B cell (primary cell): ENCODE data around the gene NVL. TPM values are rescaled to one million over a fixed set of nuclear protein-coding genes. Genes with fewer than 3 reads are reported as not detected.

Experiments used
- ATAC-seq: fragments of 200-7000 bp; cut with Tn5 transposase; one replicate; pipeline ENCODE4 v1.10.0; 2021; ENCODE audit warnings: low read depth, mild to moderate bottlenecking, moderate number of reproducible peaks, moderate library complexity
- CTCF ChIA-PET: fragments of 350-600 bp; sonication (Branson Sonifier 250); formaldehyde crosslinking; loops from one replicate; lab custom pipeline; 2021; ENCODE audit warnings: antibody characterized with exemption, inconsistent platforms; lab: Charles Lee
- POLR2A ChIA-PET: fragments of 350-600 bp; sonication (Branson Sonifier 250); formaldehyde crosslinking; loops from one replicate; lab custom pipeline; 2021; ENCODE audit warnings: antibody characterized with exemption; lab: Charles Lee
- DNase-seq: peaks from one replicate; pipeline ENCODE4 v3.0.0; 2013
- H2AFZ ChIP-seq: 2 replicates; pipeline ENCODE4 v1.6.1; 2012; ENCODE audit warnings: mild to moderate bottlenecking, low read depth, low read length; ENCODE audit not compliant: insufficient read depth, poor library complexity, severe bottlenecking
- H3K27ac ChIP-seq, 2 donors: 1 replicate in 1 of 2; 2 replicates in 1 of 2; pipeline ENCODE4 v1.5.1; 2012 to 2013; ENCODE audit warnings: low read length in 2 of 2, mild to moderate bottlenecking in 2 of 2, moderate library complexity in 1 of 2
- H3K27me3 ChIP-seq, 4 experiments: fragments of 200-600 bp in 1 of 4; sonication (generic) in 1 of 4; replicated peaks in 1 of 4; 1 replicate in 2 of 4; 2 replicates in 2 of 4; pipeline versions ENCODE4 v1.6.1 to v1.7.0; 2013 to 2016; ENCODE audit warnings: low read length in 3 of 4, mild to moderate bottlenecking in 2 of 4, mixed read lengths in 1 of 4, moderate library complexity in 1 of 4; ENCODE audit not compliant: insufficient read depth in 4 of 4, control insufficient read depth in 3 of 4; ENCODE audit errors: control extremely low read depth in 1 of 4
- H3K36me3 ChIP-seq, 2 experiments: replicated peaks in 1 of 2; 1 replicate in 1 of 2; 2 replicates in 1 of 2; pipeline versions ENCODE4 v1.6.1 to v1.7.1; 2013; ENCODE audit warnings: low read length in 1 of 2; ENCODE audit not compliant: insufficient read depth in 2 of 2, control insufficient read depth in 1 of 2; ENCODE audit errors: control extremely low read depth in 1 of 2, extremely low read depth in 1 of 2
- H3K4me1 ChIP-seq, 2 donors: fragments of 200-600 bp in 1 of 2; sonication (generic) in 1 of 2; 1 replicate in 1 of 2; 2 replicates in 1 of 2; pipeline versions ENCODE4 v1.5.1 to v1.6.1; 2013 to 2017; ENCODE audit warnings: low read length in 2 of 2; ENCODE audit not compliant: control insufficient read depth in 2 of 2, insufficient read depth in 2 of 2
- H3K4me2 ChIP-seq: replicated peaks from 2 replicates; pipeline ENCODE3; 2012; ENCODE audit warnings: mild to moderate bottlenecking, low read depth, low read length; ENCODE audit not compliant: poor library complexity, severe bottlenecking
- H3K4me3 ChIP-seq, 5 experiments: fragments of 200-600 bp in 1 of 5; sonication (generic) in 1 of 5; 1 replicate in 3 of 5; 2 replicates in 2 of 5; pipeline versions ENCODE4 v1.5.1 to v1.7.0; 2011 to 2016; ENCODE audit warnings: low read length in 4 of 5, mild to moderate bottlenecking in 4 of 5, low read depth in 2 of 5, control low read depth in 1 of 5, moderate library complexity in 1 of 5; ENCODE audit not compliant: insufficient read depth in 1 of 5; ENCODE audit errors: control extremely low read depth in 1 of 5, extremely low read depth in 1 of 5
- H3K79me2 ChIP-seq: fragments of 200-600 bp; sonication (generic); one replicate; pipeline ENCODE4 v1.6.0; 2016; ENCODE audit warnings: low read length; ENCODE audit not compliant: control insufficient read depth, insufficient read depth
- H3K9ac ChIP-seq: fragments of 200-600 bp; sonication (generic); 2 replicates; pipeline ENCODE4 v1.6.1; 2017; ENCODE audit warnings: mild to moderate bottlenecking, low read length, moderate library complexity
- H3K9me3 ChIP-seq, 3 donors: one replicate each; pipeline versions ENCODE4 v1.6.1 to v1.7.1; 2013; ENCODE audit warnings: low read length in 2 of 3; ENCODE audit not compliant: control insufficient read depth in 2 of 3, insufficient read depth in 1 of 3; ENCODE audit errors: control extremely low read depth in 1 of 3
- H4K20me1 ChIP-seq: 2 replicates; pipeline ENCODE4 v1.6.0; 2012; ENCODE audit warnings: mild to moderate bottlenecking, low read length; ENCODE audit not compliant: insufficient read depth, control insufficient read depth, poor library complexity, severe bottlenecking
- H3K27ac Mint-ChIP-seq: one replicate; pipeline ENCODE4 v1.8.0; 2021; ENCODE audit warnings: mixed read lengths
- H3K27me3 Mint-ChIP-seq: one replicate; pipeline ENCODE4 v1.8.0; 2021; ENCODE audit warnings: mixed read lengths
- H3K4me1 Mint-ChIP-seq: one replicate; pipeline ENCODE4 v1.8.0; 2021; ENCODE audit warnings: mixed read lengths
- H3K4me3 Mint-ChIP-seq: one replicate; pipeline ENCODE4 v1.8.0; 2021; ENCODE audit warnings: mixed read lengths
- H3K9me3 Mint-ChIP-seq: one replicate; pipeline ENCODE4 v1.8.0; 2022; ENCODE audit warnings: mixed read lengths; ENCODE audit not compliant: insufficient read depth
- EZH2 ChIP-seq: IDR thresholded peaks from 2 replicates; pipeline ENCODE4 v1.6.1; 2012; ENCODE audit warnings: borderline replicate concordance, low read depth, mild to moderate bottlenecking, moderate library complexity, low read length; ENCODE audit not compliant: insufficient read depth, poor library complexity, severe bottlenecking
- WGBS: methylation state at CpG from one replicate; pipeline ENCODE4 v1.1.5; 2013; ENCODE audit warnings: missing lambda C conversion rate; ENCODE audit not compliant: insufficient coverage; 5-methylcytosine and 5-hydroxymethylcytosine counted together
- intact Hi-C: fragments of 100-400 bp; cut with micrococcal nuclease; formaldehyde crosslinking; loops from one replicate; pipeline ENCODE4 v1.10.0; 2022
- polyA plus RNA-seq: library from polyadenylated mRNA; depleted of rRNA; stranded (reverse); fragments of >200 nt; gene quantifications from 2 replicates; pipeline ENCODE4 v1.2.3, GENCODE V29; 2012
- total RNA-seq, 2 donors: library from RNA; stranded (reverse); fragments of 120-200 nt in 1 of 2; gene quantifications; 1 replicate in 1 of 2; 2 replicates in 1 of 2; pipeline versions ENCODE4 v1.2.3 to v1.2.4, GENCODE V29; 2013 to 2022
- TF ChIP-seq, protein P1 (sequence below): fragments of 200-600 bp; IDR thresholded peaks from one replicate; pipeline ENCODE4 v1.8.0; 2022; ENCODE audit warnings: antibody characterized with exemption, mild to moderate bottlenecking

NVL gene
- total and polyA plus RNA-seq, 2 donors (not counting 1 experiment from before 2014, with no cell fraction given): 28.1 to 45.5 TPM

DNA sequence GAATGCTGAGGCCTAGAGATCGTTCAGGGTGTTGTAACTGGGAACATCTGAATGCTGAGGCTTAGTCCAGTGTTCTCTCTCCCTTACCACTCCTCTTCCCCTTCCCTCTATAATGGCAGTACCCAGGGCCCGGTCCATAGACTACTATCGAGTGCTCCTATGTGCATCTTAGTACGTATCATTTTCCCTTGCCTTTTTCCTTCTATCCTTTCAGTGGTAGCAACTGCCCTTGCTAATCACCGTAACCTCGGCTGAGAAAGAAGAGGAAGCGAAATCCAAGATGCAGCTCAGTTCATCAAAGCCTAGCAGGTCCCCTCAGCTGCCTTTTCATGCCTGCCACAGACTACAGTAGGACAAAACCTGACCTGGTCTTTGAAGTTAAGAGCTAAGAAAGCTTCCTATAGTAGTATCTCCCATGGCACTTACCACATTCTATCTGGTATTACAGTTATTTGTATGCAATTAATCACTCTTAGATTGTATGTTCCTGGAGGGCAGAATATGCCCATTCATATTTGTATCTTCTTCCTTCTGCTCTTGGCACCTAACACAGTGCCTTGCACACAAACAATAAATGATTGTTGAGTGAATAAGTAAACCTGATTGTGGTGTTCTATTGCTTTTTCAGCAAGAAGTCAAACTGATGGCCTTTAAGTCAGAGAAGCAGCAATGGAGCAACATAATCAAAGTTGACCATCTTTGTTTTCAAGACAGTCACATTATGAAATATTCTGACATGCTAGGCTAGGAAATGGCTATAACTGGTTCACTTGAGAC is 49.1 kb upstream of the NVL start:
- Mint-ChIP-seq H3K27me3 (no peaks in the 10 kb centered on the region), H3K4me1 (peaks cover 21% of the 10 kb centered on the region), H3K9me3 (no peaks in the 10 kb centered on the region), H3K27ac (peak overlapping the region; percentile 64), H3K4me3 (no peak overlapping the region)
- Histone ChIP-seq H4K20me1 (no peaks in the 10 kb centered on the region), H3K79me2 (no peaks in the 10 kb centered on the region), H3K4me2 (peak overlapping the region; percentile 53), H3K27me3 (no peaks in the 10 kb centered on the region), H3K9ac (no peak overlapping the region), H3K27ac (no peak overlapping the region), H3K9me3 (no peaks in the 10 kb centered on the region), H3K4me3 (no peak overlapping the region), H3K36me3 (peaks cover 0 to 33% of the 10 kb centered on the region in 2 experiments), H2AFZ (no peak overlapping the region), H3K4me1 (peaks cover 18% of the 10 kb centered on the region in 2 donors)
- intact Hi-C loops: no loop called here
- DNase-seq (peak; percentile 24), ATAC-seq (no peak)
- TF ChIP-seq, protein P1, sequence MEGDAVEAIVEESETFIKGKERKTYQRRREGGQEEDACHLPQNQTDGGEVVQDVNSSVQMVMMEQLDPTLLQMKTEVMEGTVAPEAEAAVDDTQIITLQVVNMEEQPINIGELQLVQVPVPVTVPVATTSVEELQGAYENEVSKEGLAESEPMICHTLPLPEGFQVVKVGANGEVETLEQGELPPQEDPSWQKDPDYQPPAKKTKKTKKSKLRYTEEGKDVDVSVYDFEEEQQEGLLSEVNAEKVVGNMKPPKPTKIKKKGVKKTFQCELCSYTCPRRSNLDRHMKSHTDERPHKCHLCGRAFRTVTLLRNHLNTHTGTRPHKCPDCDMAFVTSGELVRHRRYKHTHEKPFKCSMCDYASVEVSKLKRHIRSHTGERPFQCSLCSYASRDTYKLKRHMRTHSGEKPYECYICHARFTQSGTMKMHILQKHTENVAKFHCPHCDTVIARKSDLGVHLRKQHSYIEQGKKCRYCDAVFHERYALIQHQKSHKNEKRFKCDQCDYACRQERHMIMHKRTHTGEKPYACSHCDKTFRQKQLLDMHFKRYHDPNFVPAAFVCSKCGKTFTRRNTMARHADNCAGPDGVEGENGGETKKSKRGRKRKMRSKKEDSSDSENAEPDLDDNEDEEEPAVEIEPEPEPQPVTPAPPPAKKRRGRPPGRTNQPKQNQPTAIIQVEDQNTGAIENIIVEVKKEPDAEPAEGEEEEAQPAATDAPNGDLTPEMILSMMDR: no peak
- no peak for TF ChIP-seq EZH2
- WGBS: 36% methylated on average over 4 of the region's 7 CpGs
- POLR2A ChIA-PET: no interaction called here
- CTCF ChIA-PET: no interaction called here

GRCh38 chr1:224377676-224378006 is 47.7 kb upstream of the NVL start:
- intact Hi-C loops: no loop called here
- peaks cover 18% of the 10 kb centered on the region in 2 donors for H3K4me1 ChIP-seq

More at GRCh38 chr1:224377676-224378006, 47.7 kb upstream of the NVL start:
- no peak overlapping the region for H3K27ac ChIP-seq
- TF ChIP-seq EZH2: no peak
- TF ChIP-seq, protein P1: no peak
- WGBS: 85% methylated on average over 2 of the region's 2 CpGs
- H4K20me1 ChIP-seq: no peaks in the 10 kb centered on the region
- no peaks in the 10 kb centered on the region for H3K79me2 ChIP-seq
- no peak overlapping the region for H2AFZ ChIP-seq
- ATAC-seq (no peak), DNase-seq (no peak)
- Mint-ChIP-seq H3K9me3 (no peaks in the 10 kb centered on the region), H3K27ac (no peak overlapping the region), H3K4me1 (peaks cover 21% of the 10 kb centered on the region), H3K27me3 (no peaks in the 10 kb centered on the region), H3K4me3 (no peak overlapping the region)
- H3K9me3 ChIP-seq: no peaks in the 10 kb centered on the region
- no peak overlapping the region for H3K9ac ChIP-seq
- peaks cover 0 to 42% of the 10 kb centered on the region in 2 experiments for H3K36me3 ChIP-seq
- H3K27me3 ChIP-seq: no peaks in the 10 kb centered on the region
- POLR2A ChIA-PET: no interaction called here
- CTCF ChIA-PET: no interaction called here
- H3K4me2 ChIP-seq: no peak overlapping the region
- no peak overlapping the region for H3K4me3 ChIP-seq
